K562 (cell line): ENCODE results near the gene MAP3K2. TPM values are rescaled to one million over a fixed set of nuclear protein-coding genes. Genes with fewer than 3 reads are reported as not detected.

ENCODE experiments used
- CBX2 ChIP-seq: fragments of 200-600 bp; sonication (generic); IDR thresholded peaks from one replicate; pipeline ENCODE4 v1.6.1; 2012; ENCODE audit warnings: mild to moderate bottlenecking, low read length, inconsistent platforms; ENCODE audit not compliant: insufficient read depth, poor library complexity, severe bottlenecking
- ERF ChIP-seq: fragments of 450-650 bp; formaldehyde crosslinking; IDR thresholded peaks from 2 replicates; pipeline ENCODE4 v1.4.0; 2020; ENCODE audit warnings: mild to moderate bottlenecking, mixed read lengths
- ETS2 ChIP-seq: IDR thresholded peaks from 2 replicates; pipeline ENCODE4 v1.6.1; 2016; ENCODE audit warnings: borderline replicate concordance, missing genetic modification characterization, mild to moderate bottlenecking, moderate library complexity, missing compliant biosample characterization; ENCODE audit not compliant: poor library complexity, severe bottlenecking
- ETV5 ChIP-seq: sonication (generic); formaldehyde crosslinking; IDR thresholded peaks from 2 replicates; pipeline ENCODE4 v1.4.0; 2020; ENCODE audit warnings: low read depth, mild to moderate bottlenecking, missing genetic modification reagents
- FOXK2 ChIP-seq, 2 experiments: fragments of 450-650 bp; IDR thresholded peaks in 1 of 2; conservative IDR thresholded peaks in 1 of 2; 2 replicates each; pipeline ENCODE4 v1.6.1; 2016; ENCODE audit warnings: low read depth in 2 of 2, mild to moderate bottlenecking in 1 of 2
- HMGN3 ChIP-seq: IDR thresholded peaks from 2 replicates; pipeline ENCODE4 v1.6.1; 2011; ENCODE audit warnings: borderline replicate concordance, low read depth, mild to moderate bottlenecking, mixed read lengths, low read length; ENCODE audit not compliant: insufficient read length; ENCODE audit errors: extremely low read depth
- HNRNPK ChIP-seq: fragments of 200-400 bp; formaldehyde crosslinking; IDR thresholded peaks from one replicate; pipeline ENCODE4 v1.6.1; 2018; ENCODE audit warnings: mild to moderate bottlenecking, low read depth, low read length; ENCODE audit not compliant: poor library complexity, severe bottlenecking
- MBD2 ChIP-seq: sonication (generic); IDR thresholded peaks from 2 replicates; pipeline ENCODE4 v1.6.1; 2016; ENCODE audit warnings: low read depth, borderline replicate concordance
- MEF2A ChIP-seq: IDR thresholded peaks from 2 replicates; pipeline ENCODE4 v1.6.1; 2011; ENCODE audit warnings: low read depth, mild to moderate bottlenecking, low read length, moderate library complexity; ENCODE audit not compliant: control insufficient read depth
- NONO ChIP-seq, 2 experiments: fragments of 200-400 bp in 1 of 2; fragments of 450-650 bp in 1 of 2; formaldehyde crosslinking in 1 of 2; IDR thresholded peaks; 2 replicates each; pipeline ENCODE4 v1.6.1; 2017; ENCODE audit warnings: low read depth in 2 of 2, mild to moderate bottlenecking in 2 of 2, moderate library complexity in 2 of 2, low read length in 1 of 2
- NR3C1 ChIP-seq: sonication (generic); formaldehyde crosslinking; IDR thresholded peaks from 2 replicates; pipeline ENCODE4 v1.8.1; 2022; ENCODE audit warnings: missing genetic modification reagents
- PREB ChIP-seq: sonication (generic); formaldehyde crosslinking; IDR thresholded peaks from 2 replicates; pipeline ENCODE4 v1.8.1; 2023; ENCODE audit warnings: mild to moderate bottlenecking, missing genetic modification reagents
- SMAD1 ChIP-seq: fragments of 150-350 bp; IDR thresholded peaks from 2 replicates; pipeline ENCODE4 v1.6.1; 2014; ENCODE audit warnings: low read length, low read depth; ENCODE audit not compliant: partially characterized antibody
- TAL1 ChIP-seq: fragments of 450-650 bp; IDR thresholded peaks from 2 replicates; pipeline ENCODE4 v1.6.1; 2016; ENCODE audit warnings: mild to moderate bottlenecking
- ZNF280B ChIP-seq: fragments of 250-450 bp; sonication (Bioruptor Pico); IDR thresholded peaks from 2 replicates; pipeline ENCODE4 v1.5.1; 2021; ENCODE audit warnings: mild to moderate bottlenecking
- ZNF3 ChIP-seq: fragments of 250-450 bp; sonication (Bioruptor Pico); IDR thresholded peaks from 2 replicates; pipeline ENCODE4 v1.5.0; 2021; ENCODE audit warnings: mild to moderate bottlenecking, moderate library complexity
- polyA plus RNA-seq, 8 experiments: library from polyadenylated mRNA; depleted of rRNA in 4 of 8; stranded (reverse) in 5 of 8; unstranded in 3 of 8; fragments of >200 nt; fragmentation: Nextera tagmentation in 2 of 8; fragmentation: Illumina TruSeq in 1 of 8; extraction: Ambion mirVana in 2 of 8; extraction: Trizol in 1 of 8; gene quantifications; 2 replicates each; pipeline versions ENCODE4 v1.2.1 to v1.2.3, GENCODE V29; 2011 to 2014; ENCODE audit warnings: inconsistent platforms in 1 of 8, missing spikeins in 1 of 8
- total RNA-seq, 7 experiments: library from RNA; depleted of rRNA in 6 of 7; stranded (reverse); fragments of >200 nt in 6 of 7; fragmentation: Illumina TruSeq in 2 of 7; extraction: Trizol in 2 of 7; gene quantifications; 2 replicates each; pipeline versions ENCODE4 v1.2.1 to v1.2.3, GENCODE V29; 2011 to 2021; ENCODE audit warnings: low replicate concordance in 1 of 7
- TF ChIP-seq, protein P1 (sequence below): fragments of 250-450 bp; sonication (Bioruptor Pico); IDR thresholded peaks from 2 replicates; pipeline ENCODE4 v1.5.0; 2021
- TF ChIP-seq, protein P2 (sequence below): fragments of 450-650 bp; IDR thresholded peaks from 2 replicates; pipeline ENCODE4 v1.7.1; 2018; ENCODE audit warnings: mild to moderate bottlenecking, low read depth; ENCODE audit not compliant: partially characterized antibody

Gene MAP3K2
- total and polyA plus RNA-seq, 9 of the 15 experiments (the other 6 are each of a cell fraction or from before 2014, with no cell fraction given) = 1.2 to 14.2 (median 5.7) TPM

DNA sequence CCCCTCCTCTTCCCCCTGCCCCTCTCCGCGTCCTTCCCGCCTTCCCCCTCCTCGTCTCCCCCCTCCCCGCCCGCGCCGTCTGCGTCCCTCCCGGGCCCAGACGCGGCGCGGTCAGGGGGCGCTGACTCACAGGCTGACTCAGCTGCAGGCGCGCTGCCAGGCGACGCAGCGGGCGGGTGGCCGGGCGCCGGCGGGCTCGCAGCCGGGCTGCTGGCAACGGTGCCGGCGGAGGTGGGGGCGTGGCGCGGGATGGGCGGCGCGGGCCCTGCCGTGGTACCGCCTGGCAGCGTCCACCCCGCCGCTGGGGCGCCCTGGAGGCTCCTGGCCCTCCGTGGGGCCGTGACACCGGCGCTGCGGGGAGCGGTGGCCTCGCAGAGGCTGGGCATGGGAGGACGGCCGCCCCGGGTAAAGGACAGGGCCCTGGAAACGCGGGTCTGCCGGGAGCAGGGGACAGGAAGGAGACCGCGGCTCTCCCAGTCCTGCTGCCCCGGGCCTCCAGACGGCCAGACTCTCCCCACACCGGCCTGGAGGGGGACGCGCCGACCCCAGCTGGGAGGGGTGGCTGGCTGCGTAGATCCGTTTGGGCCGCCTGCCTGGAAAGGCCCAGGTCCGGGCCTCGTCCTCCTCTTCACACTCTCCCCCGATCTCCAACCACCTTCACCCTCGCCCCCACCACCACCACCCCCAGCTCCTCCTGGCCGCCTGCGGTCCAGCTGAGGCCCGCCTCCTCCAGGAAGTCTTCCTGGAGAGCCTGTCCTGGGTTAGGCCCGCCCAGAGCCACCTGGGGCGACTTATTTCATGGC lies 20.4 kb upstream of the MAP3K2 start (continued):
- no peak for TF ChIP-seq ETV5 (CRISPR knock-in tag)
- TF ChIP-seq ZNF3 (CRISPR knock-in tag) = no peak
- TF ChIP-seq NONO (IDR thresholded peaks at IDR 0.05; ENCODE audit: low read depth in 2 of 2, low read length in 1 of 2) = peak; percentile 17 to 93; a peak in 3 of 4 replicates
- no peak for TF ChIP-seq PREB (CRISPR knock-in tag)
- TF ChIP-seq TAL1 = no peak
- TF ChIP-seq CBX2 = no peak
- TF ChIP-seq ETS2 (tag) = no peak
- no peak for TF ChIP-seq MEF2A
- TF ChIP-seq, protein P1, sequence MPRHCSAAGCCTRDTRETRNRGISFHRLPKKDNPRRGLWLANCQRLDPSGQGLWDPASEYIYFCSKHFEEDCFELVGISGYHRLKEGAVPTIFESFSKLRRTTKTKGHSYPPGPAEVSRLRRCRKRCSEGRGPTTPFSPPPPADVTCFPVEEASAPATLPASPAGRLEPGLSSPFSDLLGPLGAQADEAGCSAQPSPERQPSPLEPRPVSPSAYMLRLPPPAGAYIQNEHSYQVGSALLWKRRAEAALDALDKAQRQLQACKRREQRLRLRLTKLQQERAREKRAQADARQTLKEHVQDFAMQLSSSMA (CRISPR knock-in tag) = no peak
- TF ChIP-seq ERF (CRISPR knock-in tag) = no peak
- peak; percentile 96 for TF ChIP-seq HMGN3
- TF ChIP-seq ZNF280B (CRISPR knock-in tag) = no peak
- TF ChIP-seq SMAD1 = peak; percentile 32
- TF ChIP-seq NR3C1 (CRISPR knock-in tag) = no peak
- TF ChIP-seq, protein P2, sequence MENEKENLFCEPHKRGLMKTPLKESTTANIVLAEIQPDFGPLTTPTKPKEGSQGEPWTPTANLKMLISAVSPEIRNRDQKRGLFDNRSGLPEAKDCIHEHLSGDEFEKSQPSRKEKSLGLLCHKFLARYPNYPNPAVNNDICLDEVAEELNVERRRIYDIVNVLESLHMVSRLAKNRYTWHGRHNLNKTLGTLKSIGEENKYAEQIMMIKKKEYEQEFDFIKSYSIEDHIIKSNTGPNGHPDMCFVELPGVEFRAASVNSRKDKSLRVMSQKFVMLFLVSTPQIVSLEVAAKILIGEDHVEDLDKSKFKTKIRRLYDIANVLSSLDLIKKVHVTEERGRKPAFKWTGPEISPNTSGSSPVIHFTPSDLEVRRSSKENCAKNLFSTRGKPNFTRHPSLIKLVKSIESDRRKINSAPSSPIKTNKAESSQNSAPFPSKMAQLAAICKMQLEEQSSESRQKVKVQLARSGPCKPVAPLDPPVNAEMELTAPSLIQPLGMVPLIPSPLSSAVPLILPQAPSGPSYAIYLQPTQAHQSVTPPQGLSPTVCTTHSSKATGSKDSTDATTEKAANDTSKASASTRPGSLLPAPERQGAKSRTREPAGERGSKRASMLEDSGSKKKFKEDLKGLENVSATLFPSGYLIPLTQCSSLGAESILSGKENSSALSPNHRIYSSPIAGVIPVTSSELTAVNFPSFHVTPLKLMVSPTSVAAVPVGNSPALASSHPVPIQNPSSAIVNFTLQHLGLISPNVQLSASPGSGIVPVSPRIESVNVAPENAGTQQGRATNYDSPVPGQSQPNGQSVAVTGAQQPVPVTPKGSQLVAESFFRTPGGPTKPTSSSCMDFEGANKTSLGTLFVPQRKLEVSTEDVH = no peak
- no peak for TF ChIP-seq MBD2
- TF ChIP-seq HNRNPK = peak; percentile 91
- no peak for TF ChIP-seq FOXK2 (conservative IDR thresholded peaks at IDR 0.05 in 1 of 2, IDR thresholded peaks at IDR 0.05 in 1 of 2; ENCODE audit: low read depth in 2 of 2)
